HEK293 (cell line): ENCODE results near the gene RNASEH2A.

Experiments
- CTCF ChIA-PET: fragments of 350-600 bp; formaldehyde crosslinking; extraction: SDS; loops from one replicate; lab custom pipeline; 2021; ENCODE audit warnings: antibody characterized with exemption; lab: Yijun Ruan, JAX
- POLR2A ChIA-PET: fragments of 300-600 bp; formaldehyde crosslinking; extraction: SDS; loops from one replicate; lab custom pipeline; 2020; ENCODE audit warnings: antibody characterized with exemption, inconsistent platforms; lab: Yijun Ruan, JAX
- H3K27ac ChIP-seq: fragments of 200-500 bp; sonication (Bioruptor generic); 2 replicates; pipeline ENCODE4 v1.5.1; 2014; ENCODE audit warnings: low read depth, low read length, control low read depth, inconsistent platforms; ENCODE audit errors: extremely low read depth
- H3K36me3 ChIP-seq, 2 experiments: fragments of 200-500 bp in 1 of 2; sonication (Bioruptor generic) in 1 of 2; 1 replicate in 1 of 2; 2 replicates in 1 of 2; pipeline ENCODE4 v1.5.1; 2014 to 2017; ENCODE audit warnings: inconsistent platforms in 2 of 2, low read length in 2 of 2; ENCODE audit not compliant: control insufficient read depth in 2 of 2, insufficient read depth in 1 of 2
- H3K4me1 ChIP-seq: fragments of 200-500 bp; sonication (Bioruptor generic); 2 replicates; pipeline ENCODE4 v1.5.1; 2014; ENCODE audit warnings: mild to moderate bottlenecking, low read length, inconsistent platforms; ENCODE audit not compliant: control insufficient read depth, insufficient read depth
- H3K4me3 ChIP-seq: 2 replicates; pipeline ENCODE4 v1.5.1; 2011; ENCODE audit warnings: low read depth, mild to moderate bottlenecking, control low read depth, low read length, moderate library complexity
- H3K9me3 ChIP-seq: fragments of 200-500 bp; sonication (Bioruptor generic); 2 replicates; pipeline ENCODE4 v1.5.1; 2014; ENCODE audit warnings: low read depth, low read length, inconsistent platforms; ENCODE audit not compliant: control insufficient read depth, insufficient read depth
- GFI1B ChIP-seq: fragments of 450-650 bp; formaldehyde crosslinking; IDR thresholded peaks from 2 replicates; pipeline ENCODE4 v1.5.1; 2016; ENCODE audit warnings: missing biosample characterization, missing genetic modification characterization
- GLI4 ChIP-seq: fragments of 450-650 bp; formaldehyde crosslinking; IDR thresholded peaks from 2 replicates; pipeline ENCODE4 v1.5.1; 2016; ENCODE audit warnings: missing biosample characterization, missing genetic modification characterization
- KLF8 ChIP-seq: fragments of 450-650 bp; formaldehyde crosslinking; IDR thresholded peaks from 2 replicates; pipeline ENCODE4 v1.5.1; 2016; ENCODE audit warnings: missing biosample characterization, missing genetic modification characterization
- OVOL3 ChIP-seq: fragments of 450-650 bp; formaldehyde crosslinking; IDR thresholded peaks from 2 replicates; pipeline ENCODE4 v1.5.1; 2016; ENCODE audit warnings: missing biosample characterization, missing genetic modification characterization
- SETDB1 ChIP-seq: IDR thresholded peaks from one replicate; pipeline ENCODE4 v1.6.1; 2017; ENCODE audit warnings: mild to moderate bottlenecking, low read length, moderate library complexity, mixed read lengths; ENCODE audit not compliant: insufficient read length
- TRIM28 ChIP-seq: IDR thresholded peaks from 2 replicates; pipeline ENCODE4 v1.6.1; 2011; ENCODE audit warnings: low read length, control low read depth, borderline replicate concordance
- ZBTB1 ChIP-seq: fragments of 450-650 bp; formaldehyde crosslinking; IDR thresholded peaks from 2 replicates; pipeline ENCODE4 v1.5.1; 2016; ENCODE audit warnings: missing biosample characterization, missing genetic modification characterization
- ZBTB20 ChIP-seq: fragments of 450-650 bp; formaldehyde crosslinking; IDR thresholded peaks from 2 replicates; pipeline ENCODE4 v1.5.1; 2016; ENCODE audit warnings: missing biosample characterization, missing genetic modification characterization
- ZFHX2 ChIP-seq: fragments of 450-650 bp; formaldehyde crosslinking; conservative IDR thresholded peaks from 2 replicates; pipeline ENCODE4 v1.5.1; 2016; ENCODE audit warnings: missing biosample characterization, missing genetic modification characterization
- ZFP41 ChIP-seq: fragments of 450-650 bp; formaldehyde crosslinking; IDR thresholded peaks from 2 replicates; pipeline ENCODE4 v1.5.1; 2016; ENCODE audit warnings: missing biosample characterization, missing genetic modification characterization, borderline replicate concordance
- ZNF112 ChIP-seq: fragments of 450-650 bp; formaldehyde crosslinking; IDR thresholded peaks from 2 replicates; pipeline ENCODE4 v1.5.0; 2017; ENCODE audit warnings: missing biosample characterization, missing genetic modification characterization
- ZNF114 ChIP-seq: fragments of 450-650 bp; formaldehyde crosslinking; IDR thresholded peaks from 2 replicates; pipeline ENCODE4 v1.5.0; 2017; ENCODE audit warnings: missing biosample characterization, missing genetic modification characterization
- ZNF155 ChIP-seq: fragments of 450-650 bp; formaldehyde crosslinking; IDR thresholded peaks from 2 replicates; pipeline ENCODE4 v1.5.1; 2016; ENCODE audit warnings: missing biosample characterization, missing genetic modification characterization
- ZNF16 ChIP-seq: fragments of 450-650 bp; formaldehyde crosslinking; IDR thresholded peaks from 2 replicates; pipeline ENCODE4 v1.5.1; 2016; ENCODE audit warnings: low read depth, missing biosample characterization, missing genetic modification characterization
- ZNF211 ChIP-seq: fragments of 450-650 bp; formaldehyde crosslinking; IDR thresholded peaks from 2 replicates; pipeline ENCODE4 v1.5.1; 2016; ENCODE audit warnings: low read depth, missing biosample characterization, missing genetic modification characterization
- ZNF24 ChIP-seq: fragments of 450-650 bp; formaldehyde crosslinking; IDR thresholded peaks from 2 replicates; pipeline ENCODE4 v1.5.1; 2016; ENCODE audit warnings: missing biosample characterization, missing genetic modification characterization
- ZNF266 ChIP-seq: fragments of 450-650 bp; formaldehyde crosslinking; IDR thresholded peaks from 2 replicates; pipeline ENCODE4 v1.5.1; 2016; ENCODE audit warnings: missing biosample characterization, missing genetic modification characterization, low read depth
- ZNF274 ChIP-seq, 2 experiments: fragments of 200-500 bp in 1 of 2; fragments of 450-650 bp in 1 of 2; sonication (Bioruptor generic) in 1 of 2; formaldehyde crosslinking in 1 of 2; IDR thresholded peaks; 2 replicates each; pipeline versions ENCODE4 v1.5.1 to v1.6.1; 2014 to 2016; ENCODE audit warnings: borderline replicate concordance in 1 of 2, inconsistent platforms in 1 of 2, low read length in 1 of 2, missing biosample characterization in 1 of 2, missing genetic modification characterization in 1 of 2
- ZNF311 ChIP-seq: fragments of 450-650 bp; formaldehyde crosslinking; IDR thresholded peaks from 2 replicates; pipeline ENCODE4 v1.5.1; 2017; ENCODE audit warnings: missing biosample characterization, missing genetic modification characterization, borderline replicate concordance
- ZNF423 ChIP-seq: fragments of 450-650 bp; formaldehyde crosslinking; IDR thresholded peaks from 2 replicates; pipeline ENCODE4 v1.5.1; 2016; ENCODE audit warnings: missing biosample characterization, missing genetic modification characterization
- ZNF473 ChIP-seq: fragments of 450-650 bp; formaldehyde crosslinking; IDR thresholded peaks from 2 replicates; pipeline ENCODE4 v1.5.1; 2017; ENCODE audit warnings: missing biosample characterization, missing genetic modification characterization
- ZNF560 ChIP-seq: fragments of 450-650 bp; formaldehyde crosslinking; IDR thresholded peaks from 2 replicates; pipeline ENCODE4 v1.5.1; 2017; ENCODE audit warnings: missing biosample characterization, missing genetic modification characterization, borderline replicate concordance
- ZNF624 ChIP-seq: fragments of 450-650 bp; formaldehyde crosslinking; IDR thresholded peaks from 2 replicates; pipeline ENCODE4 v1.5.1; 2017; ENCODE audit warnings: missing biosample characterization, missing genetic modification characterization
- ZNF658 ChIP-seq: fragments of 450-650 bp; formaldehyde crosslinking; IDR thresholded peaks from 2 replicates; pipeline ENCODE4; 2016; ENCODE audit warnings: missing biosample characterization, missing genetic modification characterization
- ZNF701 ChIP-seq: fragments of 450-650 bp; formaldehyde crosslinking; IDR thresholded peaks from 2 replicates; pipeline ENCODE4 v1.5.1; 2016; ENCODE audit warnings: missing biosample characterization, missing genetic modification characterization
- ZNF76 ChIP-seq: fragments of 450-650 bp; formaldehyde crosslinking; IDR thresholded peaks from 2 replicates; pipeline ENCODE4; 2016; ENCODE audit warnings: low read depth, missing biosample characterization, missing genetic modification characterization, borderline replicate concordance
- ZNF776 ChIP-seq: fragments of 450-650 bp; formaldehyde crosslinking; IDR thresholded peaks from 2 replicates; pipeline ENCODE4 v1.5.0; 2017; ENCODE audit warnings: missing biosample characterization, missing genetic modification characterization, borderline replicate concordance
- ZNF777 ChIP-seq: fragments of 450-650 bp; formaldehyde crosslinking; IDR thresholded peaks from 2 replicates; pipeline ENCODE4 v1.5.1; 2017; ENCODE audit warnings: missing biosample characterization, missing genetic modification characterization, borderline replicate concordance
- ZXDB ChIP-seq: fragments of 450-650 bp; formaldehyde crosslinking; IDR thresholded peaks from 2 replicates; pipeline ENCODE4 v1.5.1; 2016; ENCODE audit warnings: missing biosample characterization, missing genetic modification characterization
- TF ChIP-seq, protein P1 (sequence below): fragments of 450-650 bp; formaldehyde crosslinking; IDR thresholded peaks from 2 replicates; pipeline ENCODE4 v1.5.1; 2016; ENCODE audit warnings: missing biosample characterization, missing genetic modification characterization
- TF ChIP-seq, protein P2 (sequence below): fragments of 450-650 bp; formaldehyde crosslinking; IDR thresholded peaks from 2 replicates; pipeline ENCODE4 v1.5.1; 2017; ENCODE audit warnings: missing biosample characterization, missing genetic modification characterization
- TF ChIP-seq, protein P3 (sequence below): fragments of 450-650 bp; formaldehyde crosslinking; IDR thresholded peaks from 2 replicates; pipeline ENCODE4 v1.5.1; 2016; ENCODE audit warnings: missing biosample characterization, missing genetic modification characterization

The RNASEH2A gene

DNA sequence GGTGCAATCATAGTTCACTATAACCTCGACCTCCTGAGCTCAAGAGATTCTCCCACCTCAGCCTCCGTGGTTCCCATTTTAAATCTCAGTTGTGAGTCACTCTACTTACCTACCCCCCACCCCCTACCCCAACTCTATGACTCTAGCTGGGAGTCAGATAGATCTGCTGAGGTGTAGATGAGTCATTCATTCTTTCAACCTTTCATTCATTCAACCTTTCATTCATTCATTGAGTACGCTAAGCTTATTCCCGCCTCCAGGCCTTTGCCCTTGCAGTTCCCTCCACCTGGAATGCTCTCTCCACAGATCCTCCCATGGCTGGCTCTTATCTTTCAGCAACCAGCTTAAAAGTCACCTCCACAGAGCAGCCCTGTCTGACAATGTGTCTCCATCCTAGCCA is 30.8 kb downstream of the RNASEH2A start (continued):
- TF ChIP-seq ZNF701, result no peak
- no peak for TF ChIP-seq ZNF624 (tag by site-specific recombination)
- TF ChIP-seq ZNF76 (tag by site-specific recombination), result no peak
- TF ChIP-seq ZNF16, result peak; percentile 81
- no peak for TF ChIP-seq OVOL3
- no peak for TF ChIP-seq ZNF776
- no peak for TF ChIP-seq SETDB1
- TF ChIP-seq, protein P1, sequence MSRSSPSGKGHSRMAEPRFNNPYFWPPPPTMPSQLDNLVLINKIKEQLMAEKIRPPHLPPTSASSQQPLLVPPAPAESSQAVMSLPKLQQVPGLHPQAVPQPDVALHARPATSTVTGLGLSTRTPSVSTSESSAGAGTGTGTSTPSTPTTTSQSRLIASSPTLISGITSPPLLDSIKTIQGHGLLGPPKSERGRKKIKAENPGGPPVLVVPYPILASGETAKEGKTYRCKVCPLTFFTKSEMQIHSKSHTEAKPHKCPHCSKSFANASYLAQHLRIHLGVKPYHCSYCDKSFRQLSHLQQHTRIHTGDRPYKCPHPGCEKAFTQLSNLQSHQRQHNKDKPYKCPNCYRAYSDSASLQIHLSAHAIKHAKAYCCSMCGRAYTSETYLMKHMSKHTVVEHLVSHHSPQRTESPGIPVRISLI, result no peak
- TF ChIP-seq, protein P2, sequence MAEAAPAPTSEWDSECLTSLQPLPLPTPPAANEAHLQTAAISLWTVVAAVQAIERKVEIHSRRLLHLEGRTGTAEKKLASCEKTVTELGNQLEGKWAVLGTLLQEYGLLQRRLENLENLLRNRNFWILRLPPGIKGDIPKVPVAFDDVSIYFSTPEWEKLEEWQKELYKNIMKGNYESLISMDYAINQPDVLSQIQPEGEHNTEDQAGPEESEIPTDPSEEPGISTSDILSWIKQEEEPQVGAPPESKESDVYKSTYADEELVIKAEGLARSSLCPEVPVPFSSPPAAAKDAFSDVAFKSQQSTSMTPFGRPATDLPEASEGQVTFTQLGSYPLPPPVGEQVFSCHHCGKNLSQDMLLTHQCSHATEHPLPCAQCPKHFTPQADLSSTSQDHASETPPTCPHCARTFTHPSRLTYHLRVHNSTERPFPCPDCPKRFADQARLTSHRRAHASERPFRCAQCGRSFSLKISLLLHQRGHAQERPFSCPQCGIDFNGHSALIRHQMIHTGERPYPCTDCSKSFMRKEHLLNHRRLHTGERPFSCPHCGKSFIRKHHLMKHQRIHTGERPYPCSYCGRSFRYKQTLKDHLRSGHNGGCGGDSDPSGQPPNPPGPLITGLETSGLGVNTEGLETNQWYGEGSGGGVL (tag by site-specific recombination), result peak; percentile 62
- TF ChIP-seq, protein P3, sequence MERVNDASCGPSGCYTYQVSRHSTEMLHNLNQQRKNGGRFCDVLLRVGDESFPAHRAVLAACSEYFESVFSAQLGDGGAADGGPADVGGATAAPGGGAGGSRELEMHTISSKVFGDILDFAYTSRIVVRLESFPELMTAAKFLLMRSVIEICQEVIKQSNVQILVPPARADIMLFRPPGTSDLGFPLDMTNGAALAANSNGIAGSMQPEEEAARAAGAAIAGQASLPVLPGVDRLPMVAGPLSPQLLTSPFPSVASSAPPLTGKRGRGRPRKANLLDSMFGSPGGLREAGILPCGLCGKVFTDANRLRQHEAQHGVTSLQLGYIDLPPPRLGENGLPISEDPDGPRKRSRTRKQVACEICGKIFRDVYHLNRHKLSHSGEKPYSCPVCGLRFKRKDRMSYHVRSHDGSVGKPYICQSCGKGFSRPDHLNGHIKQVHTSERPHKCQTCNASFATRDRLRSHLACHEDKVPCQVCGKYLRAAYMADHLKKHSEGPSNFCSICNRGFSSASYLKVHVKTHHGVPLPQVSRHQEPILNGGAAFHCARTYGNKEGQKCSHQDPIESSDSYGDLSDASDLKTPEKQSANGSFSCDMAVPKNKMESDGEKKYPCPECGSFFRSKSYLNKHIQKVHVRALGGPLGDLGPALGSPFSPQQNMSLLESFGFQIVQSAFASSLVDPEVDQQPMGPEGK (tag by site-specific recombination), result peak; percentile 63
- peak; percentile 73; the same call in 1 of the 2 replicates for TF ChIP-seq ZNF24 (tag by site-specific recombination)

DNA sequence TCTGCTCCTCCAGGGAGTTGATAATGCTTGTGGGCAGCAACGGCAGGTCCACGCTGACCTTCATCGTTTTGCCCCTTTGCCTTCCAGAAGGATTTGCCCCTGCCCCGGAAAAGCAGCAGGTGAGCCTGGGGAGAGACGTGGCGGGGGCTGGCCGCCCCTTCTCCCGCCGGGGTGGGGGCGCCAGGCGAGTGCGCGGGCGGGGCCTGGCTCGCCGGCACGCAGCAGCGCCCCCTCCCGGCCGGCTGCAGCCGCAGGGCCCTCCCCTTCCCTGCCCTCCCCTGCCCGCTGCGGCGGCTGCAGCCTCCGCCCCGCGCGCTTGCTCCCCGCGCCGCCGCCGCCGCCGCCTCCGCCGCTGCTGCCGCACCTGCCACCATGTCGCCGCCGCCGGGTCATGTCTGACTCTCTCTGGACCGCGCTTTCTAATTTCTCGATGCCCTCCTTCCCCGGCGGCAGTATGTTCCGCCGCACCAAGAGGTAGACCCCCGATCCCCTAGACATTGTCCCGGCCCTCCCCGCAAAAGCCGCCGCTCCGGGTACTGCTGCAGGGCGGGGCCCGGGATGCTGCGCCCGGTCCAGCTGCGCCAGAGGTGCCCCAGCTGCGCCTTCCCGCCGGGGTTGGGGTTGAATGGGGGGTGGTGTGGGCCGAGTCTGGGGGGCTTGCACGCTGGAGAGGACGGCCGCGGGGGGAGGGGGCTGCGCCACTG is 31.9 kb downstream of the RNASEH2A start, which contains the start of gene MAST1:
TSS of gene MAST1 (plus strand) at position 334 of the 704 bp plus-strand sequence. CDS start at position 392, 58 bp downstream.
- ChIA-PET POLR2A (no interaction called here), CTCF (interaction anchor here (0.7 to 1.8 kb wide), 4 partner anchors 9 to 78 kb away, joined by 5 to 13 read pairs (median 6); no protein-coding TSS in a partner anchor)
- no peaks in the 10 kb centered on the region for H3K9me3 ChIP-seq
- no peaks in the 10 kb centered on the region for H3K36me3 ChIP-seq
- no peak within 1 kb of the TSS for H3K27ac ChIP-seq
- H3K4me1 ChIP-seq, result 0 out of 2 replicates have a peak, but pooled peaks cover under 1% of the 10 kb centered on the region
- H3K4me3 ChIP-seq, result peak within 1 kb of the TSS; percentile 49
- TF ChIP-seq ZBTB1 (tag by site-specific recombination), result no peak
- TF ChIP-seq GLI4, result no peak
- TF ChIP-seq ZNF624 (tag by site-specific recombination), result no peak
- no peak for TF ChIP-seq ZNF274 (IDR thresholded peaks at IDR 0.05; ENCODE audit: low read length)
- TF ChIP-seq ZNF274 (tag by site-specific recombination; IDR thresholded peaks at IDR 0.05; ENCODE audit: borderline replicate concordance), result no peak
- no peak for TF ChIP-seq ZNF112 (tag by site-specific recombination)
- TF ChIP-seq ZNF473 (tag by site-specific recombination), result no peak
- no peak for TF ChIP-seq GFI1B (tag by site-specific recombination)
- TF ChIP-seq ZNF114 (tag by site-specific recombination), result no peak
- TF ChIP-seq ZFP41 (tag by site-specific recombination), result no peak
- TF ChIP-seq ZBTB20 (tag by site-specific recombination), result peak; percentile 7; the same call in 1 of the 2 replicates
- no peak for TF ChIP-seq ZNF211 (tag by site-specific recombination)
- TF ChIP-seq ZNF776, result no peak
- TF ChIP-seq ZNF423, result no peak
- no peak for TF ChIP-seq ZNF311 (tag by site-specific recombination)
- TF ChIP-seq TRIM28, result no peak
- TF ChIP-seq ZNF155 (tag by site-specific recombination), result no peak
- no peak for TF ChIP-seq ZNF24 (tag by site-specific recombination)
- peak; percentile 29; the same call in 1 of the 2 replicates for TF ChIP-seq ZNF560 (tag by site-specific recombination)
- TF ChIP-seq ZNF266 (tag by site-specific recombination), result no peak
- TF ChIP-seq, protein P1, result no peak
- TF ChIP-seq ZXDB, result no peak
- no peak for TF ChIP-seq ZNF777 (tag by site-specific recombination)
- TF ChIP-seq ZFHX2 (tag by site-specific recombination), result peak; percentile 59
- no peak for TF ChIP-seq KLF8
- TF ChIP-seq ZNF658 (tag by site-specific recombination), result no peak
